Measurements from ENCODE around the gene NEK11.

- TF ChIP-seq CTCF (optimal IDR thresholded peaks at IDR 0.05 in 1 of 3, IDR thresholded peaks at IDR 0.05 in 1 of 3, conservative IDR thresholded peaks at IDR 0.05 in 1 of 3; ENCODE audit: extremely low read depth in 1 of 3, insufficient read depth in 2 of 3, low read length in 3 of 3) (no peak), EZH2 (IDR thresholded peaks at IDR 0.05; ENCODE audit: low read length) (no peak)
These were observed 22.1 kb upstream of the NEK11 start for GRCh38 chr3:131004603-131005002.

Measured in keratinocyte (primary cell).